ENCODE results near the gene SUN3. TPM values are rescaled to one million over a fixed set of nuclear protein-coding genes. Genes with fewer than 3 reads are reported as not detected.
"Not testable (repeated sequence)": the region's sequence is repeated elsewhere in the genome, so short reads cannot be mapped to it uniquely, and the experiment has no call there.

SUN3 gene
- total RNA-seq, 1 experiment from 2014 or later = not detected

DNA sequence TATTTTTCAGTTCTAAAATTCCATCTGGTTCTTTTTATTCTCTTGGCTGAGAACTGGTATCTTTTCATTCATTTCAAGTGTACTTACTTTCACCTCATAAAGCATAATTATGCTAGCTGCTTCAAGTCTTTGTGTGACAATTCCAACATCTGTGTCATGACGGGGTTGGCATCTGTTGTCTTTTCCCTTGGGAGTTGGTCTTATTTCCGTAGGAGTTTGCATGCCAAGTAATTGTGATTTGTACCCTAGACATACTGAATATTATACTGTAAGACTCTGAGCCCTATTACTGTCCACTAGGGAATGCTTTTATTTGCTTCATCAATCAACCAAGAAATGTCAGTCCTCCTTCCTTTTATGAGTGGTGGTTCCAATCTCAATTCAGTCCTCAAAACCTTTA is 24.9 kb downstream of the SUN3 start:
- Histone ChIP-seq H2BK12ac (ENCODE audit: insufficient read length, low read depth, low read length) (no peak overlapping the region), H3K79me1 (ENCODE audit: insufficient read depth, low read depth, low read length, poor library complexity, severe bottlenecking) (no peaks in the 10 kb centered on the region), H4K91ac (ENCODE audit: insufficient read length, low read depth, low read length) (no peak overlapping the region), H4K8ac (replicated peaks; ENCODE audit: insufficient read length, low read depth, low read length) (no peak overlapping the region), H3K9me3 (ENCODE audit: control insufficient read depth, low read depth, low read length) (no peaks in the 10 kb centered on the region), H3T11ph (ENCODE audit: low read length) (no peak overlapping the region), H2AK5ac (ENCODE audit: insufficient read length, low read length) (no peak overlapping the region), H3K23me2 (ENCODE audit: insufficient read length, low read depth, low read length, poor library complexity, severe bottlenecking) (no peaks in the 10 kb centered on the region), H3K4me2 (ENCODE audit: insufficient read depth, insufficient read length, low read length) (no peak overlapping the region), H4K20me1 (ENCODE audit: control insufficient read depth, insufficient read depth, insufficient read length) (no peaks in the 10 kb centered on the region), H3K4me1 (ENCODE audit: insufficient read depth, low read length) (no peaks in the 10 kb centered on the region), H3K4ac (ENCODE audit: low read depth, low read length) (no peak overlapping the region), H3K14ac (ENCODE audit: insufficient read depth, low read length) (no peak overlapping the region), H2BK120ac (ENCODE audit: low read depth, low read length, poor library complexity, severe bottlenecking) (no peak overlapping the region), H3K27me3 (ENCODE audit: insufficient read depth, low read length) (no peaks in the 10 kb centered on the region), H3K9ac (ENCODE audit: extremely low read depth, insufficient read length, low read length) (no peak overlapping the region), H2BK5ac (ENCODE audit: insufficient read length, low read length) (no peak overlapping the region), H2AFZ (ENCODE audit: low read length) (no peak overlapping the region), H3K27ac (ENCODE audit: insufficient read length, low read depth, low read length) (no peak overlapping the region), H2BK15ac (ENCODE audit: low read depth, low read length) (no peak overlapping the region), H4K5ac (ENCODE audit: insufficient read length, low read depth, low read length) (no peak overlapping the region), H3K23ac (ENCODE audit: insufficient read length, low read depth, low read length) (no peak overlapping the region), H3K56ac (ENCODE audit: insufficient read length, low read depth, low read length) (no peak overlapping the region), H3K18ac (ENCODE audit: insufficient read length, low read depth, low read length) (no peak overlapping the region), H3K79me2 (ENCODE audit: insufficient read depth, low read length) (no peaks in the 10 kb centered on the region), H2BK20ac (ENCODE audit: low read depth, low read length, poor library complexity, severe bottlenecking) (no peak overlapping the region)
- Mint-ChIP-seq H3K4me3 (no peak overlapping the region), H3K27ac (no peak overlapping the region), H3K36me3 (ENCODE audit: insufficient read depth in 1 of 3, low read depth in 3 of 3) (peaks cover 0 to 5% (median 0%) of the 10 kb centered on the region in 3 experiments; a peak in 1 of 7 replicates), H3K27me3 (ENCODE audit: low read depth) (no peaks in the 10 kb centered on the region), H3K9me3 (peaks cover 0 to 5% of the 10 kb centered on the region in 2 experiments; a peak in 2 of 5 replicates), H3K4me1 (peaks cover 11 to 12% of the 10 kb centered on the region in 2 experiments)
- TF ChIP-seq, protein P1, sequence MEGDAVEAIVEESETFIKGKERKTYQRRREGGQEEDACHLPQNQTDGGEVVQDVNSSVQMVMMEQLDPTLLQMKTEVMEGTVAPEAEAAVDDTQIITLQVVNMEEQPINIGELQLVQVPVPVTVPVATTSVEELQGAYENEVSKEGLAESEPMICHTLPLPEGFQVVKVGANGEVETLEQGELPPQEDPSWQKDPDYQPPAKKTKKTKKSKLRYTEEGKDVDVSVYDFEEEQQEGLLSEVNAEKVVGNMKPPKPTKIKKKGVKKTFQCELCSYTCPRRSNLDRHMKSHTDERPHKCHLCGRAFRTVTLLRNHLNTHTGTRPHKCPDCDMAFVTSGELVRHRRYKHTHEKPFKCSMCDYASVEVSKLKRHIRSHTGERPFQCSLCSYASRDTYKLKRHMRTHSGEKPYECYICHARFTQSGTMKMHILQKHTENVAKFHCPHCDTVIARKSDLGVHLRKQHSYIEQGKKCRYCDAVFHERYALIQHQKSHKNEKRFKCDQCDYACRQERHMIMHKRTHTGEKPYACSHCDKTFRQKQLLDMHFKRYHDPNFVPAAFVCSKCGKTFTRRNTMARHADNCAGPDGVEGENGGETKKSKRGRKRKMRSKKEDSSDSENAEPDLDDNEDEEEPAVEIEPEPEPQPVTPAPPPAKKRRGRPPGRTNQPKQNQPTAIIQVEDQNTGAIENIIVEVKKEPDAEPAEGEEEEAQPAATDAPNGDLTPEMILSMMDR (conservative IDR thresholded peaks at IDR 0.05) = no peak
- DNase-seq = no peak
- WGBS (ENCODE audit: extremely low coverage, insufficient read length, low lambda C conversion rate) = no CpG with 5 or more reads among the region's 2 CpGs

DNA sequence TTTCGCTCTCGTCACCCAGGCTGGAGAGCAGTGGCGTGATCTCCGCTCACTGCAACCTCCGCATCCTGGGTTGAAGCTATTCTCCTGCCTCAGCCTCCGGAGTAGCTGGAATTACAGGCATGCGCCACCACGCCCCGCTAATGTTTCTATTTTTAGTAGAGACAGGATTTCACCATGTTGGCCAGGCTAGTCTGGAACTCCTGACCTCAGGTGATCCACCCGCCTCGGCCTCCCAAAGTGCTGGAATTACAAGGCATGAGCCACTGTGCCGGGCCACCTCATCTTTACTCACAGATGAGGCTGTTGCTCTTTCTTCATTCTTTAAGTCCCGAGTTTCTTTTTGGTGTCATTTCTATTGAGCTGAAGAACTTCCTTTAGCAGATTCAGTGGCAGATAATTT is 28.7 kb downstream of the SUN3 start:
- not testable (repeated sequence) for H4K8ac ChIP-seq (replicated peaks; ENCODE audit: insufficient read length, low read depth, low read length); H2AFZ ChIP-seq (ENCODE audit: low read length); H3K4me3 Mint-ChIP-seq; H3K4ac ChIP-seq (ENCODE audit: low read depth, low read length); H3K4me1 ChIP-seq (ENCODE audit: insufficient read depth, low read length); H4K91ac ChIP-seq (ENCODE audit: insufficient read length, low read depth, low read length); H2BK20ac ChIP-seq (ENCODE audit: low read depth, low read length, poor library complexity, severe bottlenecking); H3K9me3 ChIP-seq (ENCODE audit: control insufficient read depth, low read depth, low read length); H3K9ac ChIP-seq (ENCODE audit: extremely low read depth, insufficient read length, low read length); H3K23me2 ChIP-seq (ENCODE audit: insufficient read length, low read depth, low read length, poor library complexity, severe bottlenecking); H3K4me2 ChIP-seq (ENCODE audit: insufficient read depth, insufficient read length, low read length); H3K9me3 Mint-ChIP-seq; H3K79me1 ChIP-seq (ENCODE audit: insufficient read depth, low read depth, low read length, poor library complexity, severe bottlenecking); H4K5ac ChIP-seq (ENCODE audit: insufficient read length, low read depth, low read length); H2BK120ac ChIP-seq (ENCODE audit: low read depth, low read length, poor library complexity, severe bottlenecking); H2AK5ac ChIP-seq (ENCODE audit: insufficient read length, low read length); H3K27ac ChIP-seq (ENCODE audit: insufficient read length, low read depth, low read length); H3K27ac Mint-ChIP-seq; H4K20me1 ChIP-seq (ENCODE audit: control insufficient read depth, insufficient read depth, insufficient read length); H2BK5ac ChIP-seq (ENCODE audit: insufficient read length, low read length); H3K27me3 ChIP-seq (ENCODE audit: insufficient read depth, low read length); H3K18ac ChIP-seq (ENCODE audit: insufficient read length, low read depth, low read length); H3K79me2 ChIP-seq (ENCODE audit: insufficient read depth, low read length); H3K27me3 Mint-ChIP-seq (ENCODE audit: low read depth); H3T11ph ChIP-seq (ENCODE audit: low read length); H3K23ac ChIP-seq (ENCODE audit: insufficient read length, low read depth, low read length); H2BK15ac ChIP-seq (ENCODE audit: low read depth, low read length); H3K4me1 Mint-ChIP-seq; H3K56ac ChIP-seq (ENCODE audit: insufficient read length, low read depth, low read length); H3K36me3 Mint-ChIP-seq (ENCODE audit: insufficient read depth in 1 of 3, low read depth in 3 of 3); H2BK12ac ChIP-seq (ENCODE audit: insufficient read length, low read depth, low read length); H3K14ac ChIP-seq (ENCODE audit: insufficient read depth, low read length)
- no CpG with 5 or more reads among the region's 13 CpGs for WGBS (ENCODE audit: extremely low coverage, insufficient read length, low lambda C conversion rate)
- DNase-seq = peak; percentile 34
